Omental fat pad (tissue), 4 donors: ENCODE measurements around the gene KCNJ1. TPM values are rescaled to one million over a fixed set of nuclear protein-coding genes. Genes with fewer than 3 reads are reported as not detected.

ENCODE experiments used
- ATAC-seq: fragments of 150-250 bp; one replicate; pipeline ENCODE4 v1.9.1; 2016; ENCODE audit warnings: mild to moderate bottlenecking, moderate library complexity; ENCODE audit not compliant: low FRiP score
- DNase-seq: peaks from one replicate; pipeline ENCODE4 v3.0.0-alpha.2; 2019; ENCODE audit warnings: low spot score
- CTCF ChIP-seq, 3 donors: fragments of 450-650 bp; IDR thresholded peaks; one replicate each; pipeline ENCODE4 v1.5.1; 2016 to 2017; ENCODE audit warnings: antibody characterized with exemption in 3 of 3, mild to moderate bottlenecking in 3 of 3, moderate library complexity in 2 of 3
- total RNA-seq, 4 donors: library from RNA; depleted of rRNA; stranded (reverse); fragments of >200 nt; gene quantifications; one replicate each; pipeline ENCODE4 v1.1.0, GENCODE V29; 2016

KCNJ1 gene
- total RNA-seq, 4 donors from 2014 or later: 0.96 TPM; not detected in 3

GRCh38 chr11:128803449-128804245 lies 63.4 kb downstream of the KCNJ1 start:
- DNase-seq (no peak), ATAC-seq (no peak)
- no peak for TF ChIP-seq CTCF (IDR thresholded peaks at IDR 0.05)

- ATAC-seq (no peak), DNase-seq (no peak)
- TF ChIP-seq CTCF (IDR thresholded peaks at IDR 0.05): no peak
Observed at GRCh38 chr11:128803011-128803410, 64.1 kb downstream of the KCNJ1 start.

- TF ChIP-seq CTCF (IDR thresholded peaks at IDR 0.05): no peak
- ATAC-seq: no peak
- no peak for DNase-seq
Observed at GRCh38 chr11:128802358-128802981, 64.6 kb downstream of the KCNJ1 start.

GRCh38 chr11:128800871-128801417 lies 66.2 kb downstream of the KCNJ1 start:
- no peak for DNase-seq
- no peak for ATAC-seq
- TF ChIP-seq CTCF (IDR thresholded peaks at IDR 0.05): no peak

GRCh38 chr11:128796270-128796669 lies 70.8 kb downstream of the KCNJ1 start:
- no peak for ATAC-seq
- TF ChIP-seq CTCF (IDR thresholded peaks at IDR 0.05): no peak
- DNase-seq: no peak

GRCh38 chr11:128790196-128790595 lies 76.9 kb downstream of the KCNJ1 start:
- ATAC-seq: no peak
- TF ChIP-seq CTCF (IDR thresholded peaks at IDR 0.05): no peak
- DNase-seq: no peak
